Common myeloid progenitor, CD34-positive (primary cell): ENCODE results near the gene PRDM1.

Experiments
- CTCF ChIA-PET: fragments of 350-600 bp; sonication (Branson Sonifier 250); formaldehyde crosslinking; loops from one replicate; lab custom pipeline; 2021; ENCODE audit warnings: antibody characterized with exemption; lab: Charles Lee
- POLR2A ChIA-PET: fragments of 350-600 bp; sonication (Branson Sonifier 250); formaldehyde crosslinking; loops from one replicate; lab custom pipeline; 2021; ENCODE audit warnings: antibody characterized with exemption; lab: Charles Lee
- DNase-seq, 3 donors: peaks; one replicate each; pipeline versions ENCODE4 v3.0.0 to v3.0.0-alpha.2; 2013
- H3K27ac ChIP-seq, 2 experiments: 1 replicate in 1 of 2; 2 replicates in 1 of 2; pipeline ENCODE4 v1.7.0; 2013; ENCODE audit warnings: inconsistent platforms in 2 of 2, low read length in 2 of 2, mild to moderate bottlenecking in 2 of 2, low read depth in 1 of 2, moderate library complexity in 1 of 2; ENCODE audit not compliant: severe bottlenecking in 2 of 2, insufficient read depth in 1 of 2, poor library complexity in 1 of 2
- H3K27me3 ChIP-seq, 5 experiments: replicated peaks in 2 of 5; 1 replicate in 3 of 5; 2 replicates in 2 of 5; pipeline versions ENCODE4 v1.6.1 to v1.7.0; 2013; ENCODE audit warnings: low read length in 4 of 5, mild to moderate bottlenecking in 2 of 5, moderate library complexity in 2 of 5, inconsistent platforms in 1 of 5; ENCODE audit not compliant: insufficient read depth in 5 of 5, control insufficient read depth in 4 of 5
- H3K36me3 ChIP-seq, 4 experiments: 1 replicate in 2 of 4; 2 replicates in 2 of 4; pipeline versions ENCODE4 v1.6.1 to v1.7.0; 2013; ENCODE audit warnings: low read length in 3 of 4, control low read depth in 1 of 4, mild to moderate bottlenecking in 1 of 4; ENCODE audit not compliant: control insufficient read depth in 4 of 4, insufficient read depth in 4 of 4
- H3K4me1 ChIP-seq, 4 experiments: 1 replicate in 3 of 4; 2 replicates in 1 of 4; pipeline versions ENCODE4 v1.6.1 to v1.7.1; 2013; ENCODE audit warnings: low read length in 3 of 4, mild to moderate bottlenecking in 3 of 4, control low read depth in 1 of 4, inconsistent platforms in 1 of 4, moderate library complexity in 1 of 4; ENCODE audit not compliant: control insufficient read depth in 4 of 4, insufficient read depth in 4 of 4; ENCODE audit errors: control extremely low read depth in 1 of 4
- H3K4me3 ChIP-seq, 7 experiments: 1 replicate in 4 of 7; 2 replicates in 3 of 7; pipeline versions ENCODE4 v1.5.1 to v1.7.0; 2013; ENCODE audit warnings: mild to moderate bottlenecking in 7 of 7, low read length in 6 of 7, moderate library complexity in 6 of 7, inconsistent platforms in 2 of 7, low read depth in 2 of 7, control low read depth in 1 of 7; ENCODE audit not compliant: insufficient read depth in 4 of 7, control insufficient read depth in 1 of 7; ENCODE audit errors: extremely low read depth in 1 of 7
- H3K9me3 ChIP-seq, 5 experiments: 1 replicate in 4 of 5; 2 replicates in 1 of 5; pipeline versions ENCODE4 v1.6.1 to v1.7.1; 2013; ENCODE audit warnings: low read length in 4 of 5, mild to moderate bottlenecking in 2 of 5, inconsistent platforms in 1 of 5, low read depth in 1 of 5, moderate library complexity in 1 of 5; ENCODE audit not compliant: control insufficient read depth in 4 of 5, insufficient read depth in 2 of 5; ENCODE audit errors: control extremely low read depth in 1 of 5
- WGBS: methylation state at CpG from one replicate; pipeline ENCODE4 v1.1.5; 2013; ENCODE audit not compliant: insufficient coverage; 5-methylcytosine and 5-hydroxymethylcytosine counted together

Gene PRDM1

DNA sequence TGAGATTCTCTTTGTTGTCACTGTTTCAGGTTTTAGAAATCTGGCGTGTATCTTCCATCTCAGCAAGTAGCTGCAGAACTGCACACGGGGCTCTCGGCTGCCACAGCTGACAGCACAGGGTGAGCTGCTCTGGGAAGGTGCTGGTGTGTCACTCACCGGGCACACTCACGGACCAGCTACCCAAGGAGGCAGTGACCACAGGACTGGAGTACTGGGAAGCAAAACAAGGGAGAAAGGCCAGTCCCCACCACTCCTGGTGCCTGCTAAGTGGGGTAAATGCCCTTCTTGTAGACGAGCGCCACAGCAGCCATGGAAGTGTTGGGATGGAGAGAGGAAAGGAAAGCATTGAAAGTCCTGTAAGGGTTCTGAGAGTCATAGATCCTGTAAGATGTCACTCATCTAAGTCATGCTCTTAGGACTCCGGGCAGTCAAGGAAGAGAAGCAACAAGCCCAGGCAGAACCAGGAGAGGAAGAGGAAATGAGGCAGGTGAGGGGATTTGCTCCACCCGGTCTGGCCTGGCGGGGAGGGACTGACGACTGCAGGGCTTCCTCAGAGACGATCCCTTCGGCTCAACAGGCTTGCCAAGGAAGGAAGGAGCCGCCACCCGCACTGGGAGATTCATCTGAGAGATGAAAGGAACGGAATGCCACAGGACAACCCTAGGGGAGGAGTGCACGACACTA lies 48.1 kb downstream of the PRDM1 start:
- H3K36me3 ChIP-seq, result no peaks in the 10 kb centered on the region
- WGBS, result 96% methylated on average over 15 of the region's 17 CpGs
- CTCF ChIA-PET, result no interaction called here
- no peaks in the 10 kb centered on the region for H3K4me1 ChIP-seq
- POLR2A ChIA-PET, result no interaction called here
- H3K27ac ChIP-seq, result no peak overlapping the region
- H3K27me3 ChIP-seq, result no peaks in the 10 kb centered on the region
- H3K4me3 ChIP-seq, result no peak overlapping the region
- DNase-seq, result no peak
- H3K9me3 ChIP-seq, result no peaks in the 10 kb centered on the region

DNA sequence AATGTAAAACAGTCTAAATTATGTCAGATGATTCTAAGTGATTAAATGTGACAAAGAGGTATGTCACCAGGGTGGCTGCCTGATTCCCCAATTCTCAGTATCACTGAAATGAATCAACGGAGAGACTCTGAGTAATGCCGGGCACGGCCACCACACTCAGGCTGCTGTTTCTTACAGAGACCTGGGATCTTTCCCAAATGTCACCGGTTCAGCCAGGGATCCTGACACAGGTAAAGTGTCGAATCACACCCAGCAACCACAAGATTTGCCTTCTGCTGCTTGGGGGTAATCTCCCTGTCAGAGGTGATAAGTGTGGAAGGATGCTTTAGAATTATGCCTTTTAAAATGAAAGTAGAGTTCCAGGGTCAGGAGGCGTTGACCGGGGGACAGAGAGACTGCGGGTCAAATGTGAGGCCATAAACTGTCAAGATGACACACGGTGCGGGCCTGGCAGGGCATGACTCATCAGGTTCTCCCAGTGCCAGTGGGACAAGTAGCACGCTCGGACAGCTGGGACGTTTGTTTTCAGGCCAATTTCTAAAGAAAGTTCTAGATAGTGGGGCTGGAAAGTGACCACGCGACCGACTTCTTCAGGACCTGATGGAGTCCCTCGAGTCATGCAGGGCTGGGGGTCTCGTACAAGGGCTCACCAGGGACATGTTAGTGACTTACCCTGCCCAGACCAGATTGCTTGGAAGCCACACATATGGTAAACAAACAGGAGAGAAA lies 48.9 kb downstream of the PRDM1 start:
- no peak for DNase-seq
- Histone ChIP-seq H3K36me3 (no peaks in the 10 kb centered on the region), H3K4me1 (no peaks in the 10 kb centered on the region), H3K4me3 (no peak overlapping the region), H3K27ac (no peak overlapping the region), H3K27me3 (no peaks in the 10 kb centered on the region), H3K9me3 (no peaks in the 10 kb centered on the region)
- WGBS, result 95% methylated on average over 17 of the region's 18 CpGs
- CTCF ChIA-PET, result no interaction called here
- POLR2A ChIA-PET, result interaction anchor here (0.6 kb wide), 1 partner anchor 152 kb away, joined by 4 read pairs; no protein-coding TSS in a partner anchor

DNA sequence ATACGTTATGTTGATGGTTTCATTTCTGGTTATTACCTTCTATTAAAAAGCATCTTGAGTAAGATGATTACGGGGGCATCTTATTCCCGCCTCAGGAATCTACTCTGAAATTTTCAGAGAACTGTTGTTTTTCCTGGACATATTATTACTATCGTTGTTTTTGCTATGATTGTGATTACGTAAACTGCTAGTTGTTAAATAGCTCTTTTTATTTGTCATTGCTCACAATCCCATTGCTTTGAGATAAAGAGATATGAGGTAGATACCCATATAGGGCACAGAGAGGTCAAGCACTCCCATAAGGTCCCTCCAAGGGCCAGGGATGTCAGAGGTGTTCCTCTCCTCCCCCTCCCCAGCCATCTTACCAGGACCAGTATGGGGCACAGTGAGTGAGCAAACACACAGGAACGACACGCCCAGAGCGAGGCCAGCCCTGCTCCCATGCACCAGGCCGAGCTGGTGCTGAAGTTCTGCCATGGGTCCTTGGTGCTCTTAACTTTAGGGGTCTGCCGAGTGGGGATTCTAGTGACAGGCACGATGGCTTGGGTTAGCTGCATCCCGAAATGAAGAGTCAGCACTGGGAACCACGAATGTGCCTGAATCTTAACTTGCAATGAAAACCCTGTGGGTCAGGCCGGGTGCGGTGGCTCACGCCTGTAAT lies 49.9 kb downstream of the PRDM1 start:
- Histone ChIP-seq H3K9me3 (no peaks in the 10 kb centered on the region), H3K4me1 (no peaks in the 10 kb centered on the region), H3K4me3 (no peak overlapping the region), H3K27me3 (no peaks in the 10 kb centered on the region), H3K27ac (no peak overlapping the region), H3K36me3 (no peaks in the 10 kb centered on the region)
- no peak for DNase-seq
- WGBS, result 92% methylated on average over 12 of the region's 16 CpGs
- POLR2A ChIA-PET, result interaction anchor here (0.6 kb wide), 1 partner anchor 153 kb away, joined by 4 read pairs; no protein-coding TSS in a partner anchor
- CTCF ChIA-PET, result no interaction called here

DNA sequence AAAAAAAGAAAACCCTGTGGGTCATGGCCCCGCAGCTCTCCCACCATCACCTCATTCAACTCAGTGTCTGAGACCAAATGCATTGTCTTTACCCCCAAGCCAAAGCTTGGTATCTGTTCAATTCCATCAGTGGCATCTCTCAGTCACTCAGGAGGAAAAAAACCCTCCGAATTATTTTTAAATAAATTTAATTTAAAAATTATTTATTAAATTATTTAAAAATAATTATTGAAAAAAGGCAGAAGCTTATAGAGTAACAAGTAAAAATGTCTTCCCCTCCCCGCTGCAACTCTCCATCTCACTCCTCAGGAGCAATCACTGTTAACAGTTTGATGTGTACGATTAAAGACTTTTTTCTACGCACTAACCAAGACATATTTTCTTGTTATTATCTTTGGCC lies 50.7 kb downstream of the PRDM1 start:
- WGBS, result 100% methylated on average over 3 of the region's 5 CpGs
- ChIA-PET CTCF (no interaction called here), POLR2A (no interaction called here)
- no peak overlapping the region for H3K27ac ChIP-seq
- peaks cover 0 to 7% (median under 1%) of the 10 kb centered on the region in 4 experiments for H3K4me1 ChIP-seq
- no peak overlapping the region for H3K4me3 ChIP-seq
- H3K9me3 ChIP-seq, result no peaks in the 10 kb centered on the region
- no peaks in the 10 kb centered on the region for H3K36me3 ChIP-seq
- H3K27me3 ChIP-seq, result no peaks in the 10 kb centered on the region
- DNase-seq, result no peak

DNA sequence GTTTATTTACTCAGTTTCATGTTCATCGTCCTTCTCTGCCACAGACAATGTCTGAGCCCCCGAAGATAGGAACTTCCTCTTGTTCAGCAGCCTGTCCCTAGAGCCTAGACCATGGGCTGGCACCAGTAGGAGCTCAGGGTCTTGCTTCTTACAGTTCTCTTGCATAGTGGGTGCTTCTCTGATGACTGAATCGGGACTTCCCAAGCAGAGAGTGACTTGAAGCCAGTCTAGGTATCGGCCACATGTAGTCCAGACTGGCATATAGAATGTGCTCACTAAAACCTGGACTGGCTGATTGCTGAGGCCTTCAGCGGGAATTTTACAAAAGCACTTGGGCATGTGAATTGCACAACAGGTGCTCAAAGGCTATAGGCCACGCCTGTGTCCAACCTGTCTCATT lies 52.0 kb downstream of the PRDM1 start:
- DNase-seq, result no peak
- Histone ChIP-seq H3K9me3 (no peaks in the 10 kb centered on the region), H3K4me3 (no peak overlapping the region), H3K27me3 (no peaks in the 10 kb centered on the region), H3K36me3 (no peaks in the 10 kb centered on the region), H3K27ac (no peak overlapping the region), H3K4me1 (peaks cover 0 to 16% (median 3%) of the 10 kb centered on the region in 4 experiments)
- WGBS, result 81% methylated on average over 6 of the region's 6 CpGs
- ChIA-PET CTCF (no interaction called here), POLR2A (no interaction called here)

DNA sequence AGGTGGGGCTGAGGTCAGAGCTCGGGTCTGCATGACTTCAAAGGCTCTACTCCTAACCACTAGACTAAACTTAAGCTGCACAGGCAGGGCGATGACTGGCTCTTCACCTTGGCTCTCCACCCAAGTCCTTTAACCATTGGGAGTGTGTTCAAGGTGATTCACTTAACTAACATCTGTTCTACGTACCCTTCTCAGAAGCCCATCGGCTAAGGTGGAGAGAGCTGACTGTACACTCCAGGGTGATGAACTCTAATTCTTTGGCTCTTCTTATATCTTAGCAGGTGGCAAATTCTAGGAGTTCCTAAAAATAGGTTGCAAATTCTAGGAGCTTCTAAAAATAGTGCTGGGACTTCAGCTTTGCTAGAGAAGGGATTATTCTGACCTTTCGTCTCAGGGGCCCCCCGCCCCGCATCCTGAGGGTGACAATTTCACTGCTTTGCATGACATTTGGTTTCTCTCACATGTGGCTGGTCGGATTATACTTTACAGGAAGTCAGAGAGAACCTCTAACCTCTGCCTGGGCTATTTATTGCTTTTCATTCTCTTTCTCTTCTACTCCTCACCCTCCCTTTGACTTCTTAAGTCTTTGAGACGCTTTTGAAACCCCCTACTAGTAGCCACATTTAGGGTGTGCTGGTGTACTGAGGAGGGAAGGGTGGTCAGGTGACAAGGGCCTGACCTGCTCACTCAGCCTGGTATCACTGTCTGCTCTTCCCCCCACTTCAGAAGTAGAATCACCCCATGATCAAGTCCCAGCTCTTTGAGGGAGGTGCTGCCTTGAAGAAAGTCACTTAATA lies 55.5 kb downstream of the PRDM1 start:
- no peaks in the 10 kb centered on the region for H3K9me3 ChIP-seq
- 79% methylated on average over 8 of the region's 9 CpGs for WGBS
- peak in 2 of 3 donors; percentile 23 to 24 for DNase-seq
- POLR2A ChIA-PET, result interaction anchor here (1.0 kb wide), 1 partner anchor 25 kb away, joined by 3 read pairs; no protein-coding TSS in a partner anchor
- H3K4me3 ChIP-seq, result no peak overlapping the region
- H3K36me3 ChIP-seq, result no peaks in the 10 kb centered on the region
- no peaks in the 10 kb centered on the region for H3K27me3 ChIP-seq
- no peak overlapping the region for H3K27ac ChIP-seq
- CTCF ChIA-PET, result interaction anchor here (0.8 to 1.4 kb wide), 2 partner anchors 14 to 16 kb away, joined by 3 to 4 read pairs; no protein-coding TSS in a partner anchor
- H3K4me1 ChIP-seq, result peaks cover 0 to 16% (median 3%) of the 10 kb centered on the region in 4 experiments
